Stimulated activated CD4-positive, alpha-beta T cell treated with anti-CD3 and anti-CD28 coated beads, TNF-alpha, amount 100 ng/mL, for 48 hours (primary cell): ENCODE data around the gene TAPBPL.
"Not testable (repeated sequence)": the region's sequence is repeated elsewhere in the genome, so short reads cannot be mapped to it uniquely, and the experiment has no call there.

Source experiments
- DNase-seq, 3 donors: peaks; one replicate each; pipeline ENCODE4 v3.0.0-alpha.2; 2020; ENCODE audit warnings: low read depth in 3 of 3

The TAPBPL gene

GRCh38 chr12:6490673-6491072 is 38.8 kb downstream of the TAPBPL start:
- not testable (repeated sequence) for DNase-seq

- peak; percentile 97 to 99 (median 98) for DNase-seq
These were observed 41.1 kb downstream of the TAPBPL start, which contains the start of gene MRPL51 for GRCh38 chr12:6492838-6493496. TSS of gene MRPL51 (minus strand) at chr12:6493262. CDS start at chr12:6493136, 126 bp downstream.

GRCh38 chr12:6493497-6494257 is 41.8 kb downstream of the TAPBPL start, which contains the start of gene NCAPD2:
TSS of gene NCAPD2 (plus strand) at chr12:6494102. CDS start at chr12:6495099, 997 bp downstream.
- peak; percentile 87 to 95 (median 95) for DNase-seq

- DNase-seq, result no peak
These were observed 42.5 kb downstream of the TAPBPL start for GRCh38 chr12:6494258-6494743.

GRCh38 chr12:6494968-6495367 is 43.1 kb downstream of the TAPBPL start:
- DNase-seq, result no peak

GRCh38 chr12:6497291-6497690 is 45.4 kb downstream of the TAPBPL start:
- DNase-seq, result not testable (repeated sequence)

GRCh38 chr12:6500466-6500865 is 48.6 kb downstream of the TAPBPL start:
- DNase-seq, result no peak

- DNase-seq, result no peak
These were observed 55.5 kb downstream of the TAPBPL start for GRCh38 chr12:6507102-6507998.

- DNase-seq, result no peak
These were observed 56.2 kb downstream of the TAPBPL start for GRCh38 chr12:6508087-6508486.
